HFF-Myc (cell line): Measurements from ENCODE around the gene TFEB.

Experiments
- DNase-seq: peaks from one replicate; pipeline ENCODE4 v3.0.0-alpha.2; 2011; ENCODE audit warnings: low read depth; ENCODE audit errors: extremely low read depth
- H3K4me3 ChIP-seq: replicated peaks from 2 replicates; pipeline ENCODE4 v1.5.1; 2011; ENCODE audit warnings: low read depth, mild to moderate bottlenecking, control low read depth, low read length
- TF ChIP-seq, protein P1 (sequence below): IDR thresholded peaks from 2 replicates; pipeline ENCODE4 v1.5.1; 2012; ENCODE audit warnings: mild to moderate bottlenecking, low read depth, low read length, control low read depth; ENCODE audit errors: missing control alignments

The TFEB gene

DNA sequence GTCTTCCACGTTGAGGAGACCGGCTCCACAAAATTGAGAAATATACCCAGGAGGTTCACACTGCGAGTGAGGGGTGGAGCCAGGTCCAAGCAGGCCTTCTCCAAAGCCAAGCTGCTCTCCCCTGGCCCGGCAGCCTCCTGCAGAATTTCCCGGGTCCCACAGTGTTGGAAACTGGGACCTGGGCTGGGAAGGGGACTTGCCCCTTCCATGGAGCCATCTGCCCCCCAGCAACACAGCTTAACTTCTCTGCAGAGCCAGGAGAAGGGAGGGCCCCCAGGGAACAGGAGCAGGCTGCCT is 61.8 kb downstream of the TFEB start:
- TF ChIP-seq, protein P1, sequence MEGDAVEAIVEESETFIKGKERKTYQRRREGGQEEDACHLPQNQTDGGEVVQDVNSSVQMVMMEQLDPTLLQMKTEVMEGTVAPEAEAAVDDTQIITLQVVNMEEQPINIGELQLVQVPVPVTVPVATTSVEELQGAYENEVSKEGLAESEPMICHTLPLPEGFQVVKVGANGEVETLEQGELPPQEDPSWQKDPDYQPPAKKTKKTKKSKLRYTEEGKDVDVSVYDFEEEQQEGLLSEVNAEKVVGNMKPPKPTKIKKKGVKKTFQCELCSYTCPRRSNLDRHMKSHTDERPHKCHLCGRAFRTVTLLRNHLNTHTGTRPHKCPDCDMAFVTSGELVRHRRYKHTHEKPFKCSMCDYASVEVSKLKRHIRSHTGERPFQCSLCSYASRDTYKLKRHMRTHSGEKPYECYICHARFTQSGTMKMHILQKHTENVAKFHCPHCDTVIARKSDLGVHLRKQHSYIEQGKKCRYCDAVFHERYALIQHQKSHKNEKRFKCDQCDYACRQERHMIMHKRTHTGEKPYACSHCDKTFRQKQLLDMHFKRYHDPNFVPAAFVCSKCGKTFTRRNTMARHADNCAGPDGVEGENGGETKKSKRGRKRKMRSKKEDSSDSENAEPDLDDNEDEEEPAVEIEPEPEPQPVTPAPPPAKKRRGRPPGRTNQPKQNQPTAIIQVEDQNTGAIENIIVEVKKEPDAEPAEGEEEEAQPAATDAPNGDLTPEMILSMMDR, result no peak
- no peak for DNase-seq
- H3K4me3 ChIP-seq, result no peak overlapping the region

DNA sequence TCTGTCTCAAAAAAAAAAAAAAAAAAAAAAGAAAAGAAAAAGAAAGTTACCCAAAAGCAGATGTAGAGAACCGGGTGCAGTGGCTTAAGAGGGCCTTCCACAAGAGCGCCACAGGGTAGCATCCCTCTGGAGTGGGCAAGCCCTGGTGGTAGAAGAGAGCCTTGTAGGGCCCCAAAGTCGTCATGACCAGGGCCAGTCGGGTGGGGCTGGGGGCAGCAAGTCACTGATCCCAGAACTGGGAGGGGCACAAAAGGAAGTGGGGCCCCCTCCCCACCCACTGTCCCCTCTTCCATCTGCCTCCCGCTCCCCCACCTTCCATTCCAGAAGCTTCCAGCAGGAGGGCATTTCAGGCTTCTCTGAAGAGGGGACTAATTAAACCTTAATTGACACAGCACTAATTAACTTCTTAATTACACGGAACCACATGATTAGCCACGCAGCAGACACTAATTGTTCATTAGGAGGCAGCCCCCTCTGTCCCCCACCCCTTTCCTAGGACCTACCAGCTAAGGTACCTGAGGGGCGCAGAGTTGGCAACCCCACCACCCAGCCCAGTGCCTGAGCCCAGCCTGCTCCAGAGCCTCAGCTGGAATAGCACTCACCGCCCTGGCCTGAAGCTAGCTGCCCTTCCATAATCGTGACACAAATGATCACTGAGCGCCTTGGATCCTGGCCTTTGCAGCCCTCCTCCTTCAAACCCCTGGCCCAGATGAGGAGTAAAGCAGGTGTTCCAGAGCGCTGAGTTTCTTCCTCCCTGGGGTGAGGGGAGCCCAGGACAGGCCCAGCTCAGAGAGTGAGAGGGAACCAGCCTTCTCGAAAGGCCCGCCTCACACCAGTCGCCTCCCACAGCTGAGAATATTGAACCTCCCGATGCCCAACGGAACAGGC is 62.3 kb downstream of the TFEB start:
- DNase-seq, result no peak
- H3K4me3 ChIP-seq, result no peak overlapping the region
- TF ChIP-seq, protein P1, result no peak

DNA sequence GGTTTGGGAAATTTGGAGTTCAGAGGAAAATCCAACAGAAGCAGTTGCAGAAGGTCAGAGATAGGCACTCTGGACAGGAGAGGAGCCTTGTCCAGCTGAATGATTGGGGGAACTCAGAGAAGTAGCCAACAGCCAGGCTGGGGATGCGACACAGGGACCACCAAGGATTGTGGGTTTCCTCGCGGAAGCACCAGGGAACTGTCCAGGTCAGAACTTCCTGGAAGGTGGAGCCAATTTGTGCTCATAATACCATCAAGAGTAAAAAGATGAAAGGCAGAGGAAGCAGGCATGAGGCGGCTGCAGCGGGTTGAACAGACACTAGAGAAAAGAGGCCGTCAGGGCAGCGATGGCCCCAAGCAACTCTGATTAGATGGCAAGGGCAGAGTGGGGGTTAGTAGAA is 63.4 kb downstream of the TFEB start:
- TF ChIP-seq, protein P1, result no peak

DNA sequence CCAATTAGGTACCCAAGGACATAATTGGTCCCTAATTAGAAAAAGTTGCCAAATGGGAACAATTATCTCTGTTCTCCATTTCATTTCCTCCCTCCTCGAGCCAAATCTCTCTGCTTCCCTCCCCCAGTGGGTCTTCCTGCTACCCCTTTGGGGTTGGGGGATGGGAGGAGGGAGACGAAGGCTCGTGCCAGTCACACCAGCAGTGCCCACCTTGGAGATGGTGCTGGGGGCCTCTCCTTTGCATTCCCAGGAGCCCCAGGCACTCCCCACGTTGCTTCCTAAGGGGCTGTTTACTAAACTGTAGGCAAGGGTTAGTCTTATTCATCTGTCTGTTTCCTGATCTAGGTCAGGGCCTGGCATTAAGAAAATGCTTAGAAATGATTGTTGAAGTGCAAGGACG is 64.0 kb downstream of the TFEB start:
- TF ChIP-seq, protein P1, result no peak
- no peak overlapping the region for H3K4me3 ChIP-seq
- no peak for DNase-seq

More for the DNA sequence above, 63.4 kb downstream of the TFEB start:
- no peak for DNase-seq
- no peak overlapping the region for H3K4me3 ChIP-seq

DNA sequence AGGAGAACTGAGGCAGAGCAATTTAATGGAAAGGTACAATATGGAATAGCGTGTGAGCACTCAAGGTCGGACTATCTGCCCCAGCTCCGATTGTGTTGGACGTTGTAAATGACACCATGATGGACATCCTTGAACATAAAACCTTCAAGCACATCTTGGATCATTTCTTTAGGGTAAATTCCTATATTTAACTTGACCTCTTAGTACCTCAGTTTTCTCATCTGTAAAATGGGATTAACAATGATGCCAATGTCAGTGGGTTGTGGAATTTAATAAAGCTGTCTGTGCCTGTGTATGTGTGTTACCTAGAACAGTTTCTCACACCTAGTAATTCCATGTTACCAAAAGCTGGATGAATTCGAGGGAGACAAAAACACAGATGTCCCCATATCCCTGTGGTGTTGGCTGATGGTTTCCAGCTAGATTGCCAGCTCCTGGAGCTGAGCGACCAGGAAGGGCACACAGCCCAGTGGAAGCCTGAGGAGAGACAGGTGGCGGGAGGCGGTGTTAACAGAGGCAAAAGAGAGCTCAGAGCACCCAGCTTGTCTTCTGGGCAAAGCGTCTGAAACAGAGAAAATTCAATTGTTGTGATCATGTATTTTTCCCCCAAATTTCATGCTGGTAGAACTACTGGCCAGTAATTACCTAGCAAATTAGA is 64.6 kb downstream of the TFEB start:
- TF ChIP-seq, protein P1, result no peak
- no peak for DNase-seq
- H3K4me3 ChIP-seq, result no peak overlapping the region

DNA sequence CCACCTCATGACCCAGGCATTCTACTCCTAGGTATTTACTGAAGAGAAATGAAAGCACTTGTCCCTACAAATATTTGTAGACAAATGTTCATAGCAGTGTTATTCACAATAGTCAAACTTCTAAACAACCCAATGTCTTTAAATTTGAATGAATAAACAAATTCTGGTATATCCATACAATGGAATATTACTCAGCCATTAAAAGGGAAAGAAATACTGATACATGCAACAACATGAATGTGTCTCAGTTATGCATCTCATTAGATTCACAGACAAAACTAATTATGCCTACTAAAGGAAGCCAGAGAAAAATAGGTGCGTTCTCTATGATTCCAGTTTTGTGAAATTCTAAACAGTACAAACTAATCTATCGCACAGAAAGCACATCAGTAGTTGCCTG is 66.4 kb downstream of the TFEB start:
- TF ChIP-seq, protein P1, result no peak
- no peak for DNase-seq
- H3K4me3 ChIP-seq, result no peak overlapping the region
